Keratinocyte (primary cell): ENCODE measurements around the gene ZW10.
A peak's percentile ranks its signal among the peaks of the same experiment; 100 is the strongest.

Experiments
- CTCF ChIP-seq, 3 experiments: IDR thresholded peaks in 1 of 3; conservative IDR thresholded peaks in 1 of 3; optimal IDR thresholded peaks in 1 of 3; 2 replicates in 2 of 3; 3 replicates in 1 of 3; pipeline versions ENCODE3 to v1.5.1; 2011; ENCODE audit warnings: low read length in 3 of 3, mild to moderate bottlenecking in 3 of 3, moderate library complexity in 2 of 3, control low read depth in 1 of 3, inconsistent platforms in 1 of 3; ENCODE audit not compliant: insufficient read depth in 2 of 3; ENCODE audit errors: extremely low read depth in 1 of 3
- EZH2 ChIP-seq: IDR thresholded peaks from one replicate; pipeline ENCODE4 v1.6.1; 2012; ENCODE audit warnings: inconsistent platforms, mild to moderate bottlenecking, low read length, moderate library complexity

- peak; percentile 50 to 73 (median 68) for TF ChIP-seq CTCF (optimal IDR thresholded peaks at IDR 0.05 in 1 of 3, IDR thresholded peaks at IDR 0.05 in 1 of 3, conservative IDR thresholded peaks at IDR 0.05 in 1 of 3; ENCODE audit: extremely low read depth in 1 of 3, insufficient read depth in 2 of 3, low read length in 3 of 3)
- TF ChIP-seq EZH2, result no peak
Measured at GRCh38 chr11:113773416-113774173, at the start of gene ZW10.
